HepG2 (cell line): ENCODE measurements around the gene CPPED1. TPM values are rescaled to one million over a fixed set of nuclear protein-coding genes. Genes with fewer than 3 reads are reported as not detected.

Experiments used
- CHCHD3 ChIP-seq: sonication (generic); formaldehyde crosslinking; IDR thresholded peaks from 2 replicates; pipeline ENCODE4 v1.8.0; 2022; ENCODE audit warnings: mild to moderate bottlenecking, missing genetic modification reagents, moderate library complexity
- NPAS2 ChIP-seq: sonication (generic); formaldehyde crosslinking; IDR thresholded peaks from 2 replicates; pipeline ENCODE4 v1.8.0; 2022; ENCODE audit warnings: mild to moderate bottlenecking, missing genetic modification reagents, borderline replicate concordance
- RFXAP ChIP-seq: sonication (generic); formaldehyde crosslinking; IDR thresholded peaks from 2 replicates; pipeline ENCODE4 v1.4.0; 2020; ENCODE audit warnings: missing genetic modification reagents, borderline replicate concordance
- SP2 ChIP-seq: sonication (generic); formaldehyde crosslinking; IDR thresholded peaks from 2 replicates; pipeline ENCODE4 v1.5.1; 2020; ENCODE audit warnings: mild to moderate bottlenecking, missing genetic modification reagents
- SPEN ChIP-seq: sonication (generic); formaldehyde crosslinking; IDR thresholded peaks from 2 replicates; pipeline ENCODE4 v1.5.1; 2020; ENCODE audit warnings: low read depth, mild to moderate bottlenecking, missing genetic modification reagents
- ZC3H13 ChIP-seq: sonication (generic); formaldehyde crosslinking; IDR thresholded peaks from 2 replicates; pipeline ENCODE4 v1.8.1; 2023; ENCODE audit warnings: mild to moderate bottlenecking, missing genetic modification reagents, moderate library complexity
- ZFX ChIP-seq: sonication (generic); formaldehyde crosslinking; IDR thresholded peaks from 2 replicates; pipeline ENCODE4 v1.4.0; 2020; ENCODE audit warnings: mild to moderate bottlenecking, low read depth, missing genetic modification reagents, moderate library complexity
- ZNF101 ChIP-seq: sonication (generic); formaldehyde crosslinking; IDR thresholded peaks from 2 replicates; pipeline ENCODE4 v1.4.0; 2020; ENCODE audit warnings: mild to moderate bottlenecking, low read depth, missing genetic modification reagents, borderline replicate concordance
- ZNF225 ChIP-seq: sonication (generic); formaldehyde crosslinking; IDR thresholded peaks from 2 replicates; pipeline ENCODE4 v1.4.0; 2020; ENCODE audit warnings: mild to moderate bottlenecking, missing genetic modification reagents
- ZNF230 ChIP-seq: sonication (generic); formaldehyde crosslinking; IDR thresholded peaks from 2 replicates; pipeline ENCODE4 v1.4.0; 2020; ENCODE audit warnings: mild to moderate bottlenecking, missing genetic modification reagents
- ZNF331 ChIP-seq: sonication (generic); formaldehyde crosslinking; IDR thresholded peaks from 2 replicates; pipeline ENCODE4 v1.4.0; 2020; ENCODE audit warnings: missing genetic modification reagents
- ZNF446 ChIP-seq: sonication (generic); formaldehyde crosslinking; IDR thresholded peaks from 2 replicates; pipeline ENCODE4 v1.5.0; 2020; ENCODE audit warnings: mild to moderate bottlenecking, missing genetic modification reagents
- ZNF530 ChIP-seq: sonication (generic); formaldehyde crosslinking; IDR thresholded peaks from 2 replicates; pipeline ENCODE4 v1.5.0; 2020; ENCODE audit warnings: low read depth, mild to moderate bottlenecking, missing genetic modification reagents
- ZNF567 ChIP-seq: sonication (generic); formaldehyde crosslinking; IDR thresholded peaks from 2 replicates; pipeline ENCODE4 v1.8.1; 2023; ENCODE audit warnings: mild to moderate bottlenecking, missing genetic modification reagents, borderline replicate concordance
- ZNF724P ChIP-seq: sonication (generic); formaldehyde crosslinking; IDR thresholded peaks from 2 replicates; pipeline ENCODE4 v1.8.0; 2022; ENCODE audit warnings: missing genetic modification reagents, borderline replicate concordance
- polyA plus RNA-seq, 8 experiments: library from polyadenylated mRNA; depleted of rRNA in 3 of 8; stranded (reverse) in 7 of 8; unstranded in 1 of 8; fragments of >200 nt; fragmentation: Illumina TruSeq in 4 of 8; extraction: Trizol in 4 of 8; gene quantifications; 2 replicates each; pipeline versions ENCODE4 v1.2.1 to v1.2.3, GENCODE V29; 2011 to 2016; ENCODE audit warnings: low read depth in 4 of 8, missing spikeins in 1 of 8, mixed read lengths in 1 of 8; ENCODE audit not compliant: insufficient read depth in 1 of 8
- total RNA-seq, 5 experiments: library from RNA; depleted of rRNA; stranded (reverse); fragments of >200 nt; fragmentation: Illumina TruSeq; extraction: Trizol; gene quantifications; 2 replicates each; pipeline ENCODE4 v1.2.3, GENCODE V29; 2016; ENCODE audit warnings: low read depth in 1 of 5
- TF ChIP-seq, protein P1 (sequence below): sonication (generic); formaldehyde crosslinking; IDR thresholded peaks from 2 replicates; pipeline ENCODE4 v1.5.1; 2020; ENCODE audit warnings: missing genetic modification reagents, mild to moderate bottlenecking, borderline replicate concordance
- TF ChIP-seq, protein P2 (sequence below): sonication (generic); formaldehyde crosslinking; IDR thresholded peaks from 2 replicates; pipeline ENCODE4 v1.4.0; 2020; ENCODE audit warnings: missing genetic modification reagents

CPPED1 gene
- total and polyA plus RNA-seq, 2 of the 13 experiments (the other 11 are each of a cell fraction or from before 2014, with no cell fraction given): 66.6 to 71.3 TPM

DNA sequence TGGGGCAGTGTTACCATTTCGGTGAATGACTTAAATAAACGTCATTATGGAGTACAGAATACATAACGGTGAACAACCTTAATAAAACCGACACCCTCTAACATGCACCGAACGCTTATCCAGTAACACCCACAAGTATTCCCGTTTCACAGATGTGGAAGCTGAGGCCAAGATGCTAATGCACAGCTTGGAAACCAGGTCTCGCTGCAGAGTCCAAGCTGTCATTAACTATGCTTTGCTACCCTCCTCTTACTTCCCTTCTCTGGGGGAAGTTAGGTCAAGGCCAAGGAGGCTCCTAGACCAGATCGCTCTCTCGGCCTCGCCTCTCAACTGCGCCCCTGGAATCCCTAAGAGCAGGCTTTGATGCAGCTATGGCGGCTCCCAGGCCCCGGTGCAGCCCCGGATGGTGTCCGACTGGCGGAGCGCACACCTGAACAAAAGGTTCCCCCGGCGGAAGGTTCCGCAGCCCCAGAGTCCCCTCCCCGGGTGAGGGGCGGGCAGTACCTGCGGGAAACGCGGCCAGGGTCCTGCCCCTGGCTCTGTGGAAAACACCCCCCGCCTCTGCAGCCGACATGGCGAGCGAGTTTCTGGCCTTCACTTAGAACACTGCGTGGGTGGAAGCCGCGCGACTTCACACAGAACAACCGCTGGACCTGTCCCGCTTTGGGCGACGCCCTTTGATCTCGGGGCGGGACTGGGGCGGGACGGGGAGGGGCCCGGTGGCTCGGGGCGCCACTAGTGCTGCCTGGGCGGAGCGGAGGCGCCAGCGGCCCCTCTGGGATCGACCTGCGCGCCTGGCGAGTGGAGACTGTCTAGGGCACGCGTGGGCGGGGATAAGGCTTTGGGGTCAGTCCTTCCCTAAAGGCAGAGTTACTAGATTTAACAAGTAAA, at the start of gene CPPED1 (continued):
- TF ChIP-seq ZNF101 (CRISPR knock-in tag) (no peak), ZNF724P (CRISPR knock-in tag) (0 out of 2 replicates have a peak, but pooled peaks have one; percentile 3), ZNF225 (peak; percentile 100), ZNF530 (0 out of 2 replicates have a peak, but pooled peaks have one; percentile 28), ZNF331 (CRISPR knock-in tag) (peak; percentile 94), ZC3H13 (CRISPR knock-in tag) (peak; percentile 56; the same call in 1 of the 2 replicates), NPAS2 (no peak), ZFX (peak; percentile 99), ZNF446 (CRISPR knock-in tag) (peak; percentile 21; the same call in 1 of the 2 replicates), SPEN (CRISPR knock-in tag) (peak; percentile 99), ZNF567 (CRISPR knock-in tag) (peak; percentile 100), RFXAP (CRISPR knock-in tag) (peak; percentile 89), ZNF230 (CRISPR knock-in tag) (peak; percentile 97), SP2 (CRISPR knock-in tag) (peak; percentile 61), CHCHD3 (CRISPR knock-in tag) (peak; percentile 91; the same call in 1 of the 2 replicates)
- TF ChIP-seq, protein P1, sequence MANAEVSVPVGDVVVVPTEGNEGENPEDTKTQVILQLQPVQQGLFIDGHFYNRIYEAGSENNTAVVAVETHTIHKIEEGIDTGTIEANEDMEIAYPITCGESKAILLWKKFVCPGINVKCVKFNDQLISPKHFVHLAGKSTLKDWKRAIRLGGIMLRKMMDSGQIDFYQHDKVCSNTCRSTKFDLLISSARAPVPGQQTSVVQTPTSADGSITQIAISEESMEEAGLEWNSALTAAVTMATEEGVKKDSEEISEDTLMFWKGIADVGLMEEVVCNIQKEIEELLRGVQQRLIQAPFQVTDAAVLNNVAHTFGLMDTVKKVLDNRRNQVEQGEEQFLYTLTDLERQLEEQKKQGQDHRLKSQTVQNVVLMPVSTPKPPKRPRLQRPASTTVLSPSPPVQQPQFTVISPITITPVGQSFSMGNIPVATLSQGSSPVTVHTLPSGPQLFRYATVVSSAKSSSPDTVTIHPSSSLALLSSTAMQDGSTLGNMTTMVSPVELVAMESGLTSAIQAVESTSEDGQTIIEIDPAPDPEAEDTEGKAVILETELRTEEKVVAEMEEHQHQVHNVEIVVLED: peak; percentile 77
- TF ChIP-seq, protein P2, sequence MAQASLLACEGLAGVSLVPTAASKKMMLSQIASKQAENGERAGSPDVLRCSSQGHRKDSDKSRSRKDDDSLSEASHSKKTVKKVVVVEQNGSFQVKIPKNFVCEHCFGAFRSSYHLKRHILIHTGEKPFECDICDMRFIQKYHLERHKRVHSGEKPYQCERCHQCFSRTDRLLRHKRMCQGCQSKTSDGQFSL (CRISPR knock-in tag): peak; percentile 85; the same call in 1 of the 2 replicates
